Mesendoderm (in vitro differentiated cells): ENCODE data around the gene SDR42E1.

Experiments
- DNase-seq: peaks from one replicate; pipeline ENCODE4 v3.0.0; 2013
- H2AK5ac ChIP-seq: 2 replicates; pipeline ENCODE4 v1.6.1; 2013; ENCODE audit warnings: low read length, inconsistent platforms
- H2BK120ac ChIP-seq: 2 replicates; pipeline ENCODE4 v1.6.1; 2013; ENCODE audit warnings: low read depth, mild to moderate bottlenecking, low read length, moderate library complexity, mixed read lengths
- H2BK15ac ChIP-seq: replicated peaks from 2 replicates; pipeline ENCODE4 v1.6.1; 2013; ENCODE audit warnings: low read depth, mild to moderate bottlenecking, moderate library complexity
- H2BK5ac ChIP-seq: 2 replicates; pipeline ENCODE4 v1.6.1; 2013; ENCODE audit warnings: low read length, inconsistent platforms
- H3K18ac ChIP-seq: 2 replicates; pipeline ENCODE4 v1.6.1; 2013; ENCODE audit warnings: mild to moderate bottlenecking, low read length, mixed read lengths
- H3K23ac ChIP-seq: one replicate; pipeline ENCODE4 v1.6.1; 2013; ENCODE audit warnings: low read length
- H3K27ac ChIP-seq: 2 replicates; pipeline ENCODE4 v1.5.1; 2013; ENCODE audit warnings: low read depth, mild to moderate bottlenecking, inconsistent platforms, low read length, moderate library complexity
- H3K27me3 ChIP-seq: 2 replicates; pipeline ENCODE4 v1.6.1; 2013; ENCODE audit warnings: low read length, control low read depth, mild to moderate bottlenecking, inconsistent platforms; ENCODE audit not compliant: insufficient read depth, poor library complexity
- H3K36me3 ChIP-seq: 2 replicates; pipeline ENCODE4 v1.6.1; 2013; ENCODE audit warnings: low read length, inconsistent platforms; ENCODE audit not compliant: control insufficient read depth, insufficient read depth
- H3K4ac ChIP-seq: one replicate; pipeline ENCODE4 v1.6.1; 2013; ENCODE audit warnings: low read depth, mild to moderate bottlenecking, low read length, moderate library complexity
- H3K4me1 ChIP-seq: 2 replicates; pipeline ENCODE4 v1.6.1; 2013; ENCODE audit warnings: low read depth, low read length, inconsistent platforms; ENCODE audit not compliant: control insufficient read depth
- H3K4me2 ChIP-seq: 2 replicates; pipeline ENCODE4 v1.6.1; 2013; ENCODE audit warnings: low read length
- H3K4me3 ChIP-seq: 2 replicates; pipeline ENCODE4 v1.5.1; 2013; ENCODE audit warnings: mild to moderate bottlenecking, low read length
- H3K56ac ChIP-seq: one replicate; pipeline ENCODE4 v1.6.1; 2013; ENCODE audit warnings: low read length
- H3K79me1 ChIP-seq: 2 replicates; pipeline ENCODE4 v1.6.1; 2013; ENCODE audit warnings: low read length, inconsistent platforms
- H3K79me2 ChIP-seq: 2 replicates; pipeline ENCODE4 v1.6.1; 2013; ENCODE audit warnings: mild to moderate bottlenecking, low read length; ENCODE audit not compliant: control insufficient read depth, insufficient read depth
- H3K9ac ChIP-seq: 2 replicates; pipeline ENCODE4 v1.6.1; 2013; ENCODE audit warnings: low read length, inconsistent platforms
- H4K5ac ChIP-seq: one replicate; pipeline ENCODE4 v1.6.1; 2013; ENCODE audit warnings: low read length
- H4K8ac ChIP-seq: one replicate; pipeline ENCODE4 v1.6.1; 2013; ENCODE audit warnings: low read depth, mild to moderate bottlenecking, control low read depth, low read length, moderate library complexity
- WGBS: extraction: QIAGEN DNeasy Blood & Tissue Kit; methylation state at CpG from one replicate; pipeline ENCODE4 v1.1.7; 2013; ENCODE audit warnings: low lambda C conversion rate, missing lambda C conversion rate; ENCODE audit not compliant: insufficient coverage; ENCODE audit errors: extremely low coverage; 5-methylcytosine and 5-hydroxymethylcytosine counted together

SDR42E1 gene

DNA sequence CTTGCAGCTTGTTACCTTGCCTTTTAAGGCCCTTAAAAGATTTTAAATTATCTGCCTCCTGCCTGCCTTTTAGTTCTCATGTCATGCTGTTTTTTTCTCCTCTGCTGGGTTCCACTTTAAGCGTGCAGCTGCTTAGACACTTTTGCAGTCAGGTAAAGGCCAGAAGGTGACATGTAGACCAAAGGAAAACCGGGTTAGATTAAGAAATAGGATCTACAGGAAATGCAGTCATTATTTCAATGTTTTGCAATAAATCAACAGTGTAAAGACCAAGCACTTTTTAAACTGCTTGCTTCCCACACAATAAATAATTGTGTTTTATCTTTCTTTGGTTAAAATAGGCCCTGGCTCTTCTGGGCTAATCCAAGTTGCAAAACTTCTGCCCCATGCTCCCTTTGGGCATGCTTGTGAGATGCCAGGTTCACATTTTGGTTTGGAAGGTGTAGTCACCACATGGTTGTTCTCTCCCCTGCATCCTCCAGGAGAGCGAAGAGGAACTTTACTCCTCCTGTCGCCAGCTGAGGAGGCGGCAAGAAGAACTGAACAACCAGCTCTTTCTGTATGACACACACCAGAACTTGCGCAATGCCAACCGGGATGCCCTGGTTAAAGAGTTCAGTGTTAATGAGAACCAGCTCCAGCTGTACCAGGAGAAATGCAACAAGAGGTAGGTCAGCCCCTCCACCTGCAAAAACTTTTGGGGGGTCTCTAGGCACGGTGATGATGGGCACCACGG lies 54.9 kb downstream of the SDR42E1 start:
- Histone ChIP-seq H3K36me3 (no peaks in the 10 kb centered on the region), H2BK5ac (no peak overlapping the region), H3K56ac (no peak overlapping the region), H3K4me3 (no peak overlapping the region), H3K23ac (no peak overlapping the region), H3K27ac (no peak overlapping the region), H4K8ac (no peak overlapping the region), H3K4me1 (no peaks in the 10 kb centered on the region), H2BK120ac (no peak overlapping the region), H3K4me2 (no peak overlapping the region), H4K5ac (no peak overlapping the region), H2BK15ac (no peak overlapping the region), H2AK5ac (no peak overlapping the region), H3K27me3 (no peaks in the 10 kb centered on the region), H3K4ac (no peak overlapping the region), H3K9ac (no peak overlapping the region), H3K79me2 (no peaks in the 10 kb centered on the region), H3K18ac (no peak overlapping the region), H3K79me1 (no peaks in the 10 kb centered on the region)
- WGBS, result no CpG with 5 or more reads among the region's 9 CpGs
- no peak for DNase-seq

GRCh38 chr16:81951564-81951963 lies 59.7 kb downstream of the SDR42E1 start:
- Histone ChIP-seq H4K8ac (no peak overlapping the region), H3K4ac (no peak overlapping the region), H2BK120ac (no peak overlapping the region), H3K9ac (no peak overlapping the region), H3K27ac (no peak overlapping the region), H3K4me1 (no peaks in the 10 kb centered on the region), H3K79me1 (no peaks in the 10 kb centered on the region), H2AK5ac (no peak overlapping the region), H3K4me2 (no peak overlapping the region), H3K56ac (no peak overlapping the region), H3K18ac (no peak overlapping the region), H4K5ac (no peak overlapping the region), H3K27me3 (no peaks in the 10 kb centered on the region), H3K79me2 (no peaks in the 10 kb centered on the region), H3K23ac (no peak overlapping the region), H2BK5ac (no peak overlapping the region), H3K36me3 (no peaks in the 10 kb centered on the region), H2BK15ac (no peak overlapping the region), H3K4me3 (no peak overlapping the region)
- no CpG with 5 or more reads among the region's 2 CpGs for WGBS
- DNase-seq, result no peak

- no peak overlapping the region for H3K23ac ChIP-seq
- no peaks in the 10 kb centered on the region for H3K36me3 ChIP-seq
- no peak overlapping the region for H4K5ac ChIP-seq
- H4K8ac ChIP-seq, result no peak overlapping the region
- DNase-seq, result peak; percentile 35
- peaks cover 7% of the 10 kb centered on the region for H3K4me1 ChIP-seq
- no peak overlapping the region for H3K18ac ChIP-seq
- no peak overlapping the region for H2AK5ac ChIP-seq
- H3K4me2 ChIP-seq, result no peak overlapping the region
- H2BK120ac ChIP-seq, result no peak overlapping the region
- H2BK15ac ChIP-seq, result no peak overlapping the region
- H3K56ac ChIP-seq, result no peak overlapping the region
- no CpG with 5 or more reads among the region's 5 CpGs for WGBS
- no peaks in the 10 kb centered on the region for H3K79me2 ChIP-seq
- H3K4me3 ChIP-seq, result no peak overlapping the region
- H3K9ac ChIP-seq, result no peak overlapping the region
- H3K4ac ChIP-seq, result no peak overlapping the region
- no peak overlapping the region for H3K27ac ChIP-seq
- no peaks in the 10 kb centered on the region for H3K79me1 ChIP-seq
- no peaks in the 10 kb centered on the region for H3K27me3 ChIP-seq
- H2BK5ac ChIP-seq, result no peak overlapping the region
Measured at GRCh38 chr16:81946206-81946605, 65.1 kb downstream of the SDR42E1 start.

GRCh38 chr16:81945665-81946064 lies 65.6 kb downstream of the SDR42E1 start:
- WGBS, result no CpG with 5 or more reads among the region's 1 CpG
- H2BK120ac ChIP-seq, result no peak overlapping the region
- no peak overlapping the region for H4K5ac ChIP-seq
- no peaks in the 10 kb centered on the region for H3K27me3 ChIP-seq
- no peak overlapping the region for H3K9ac ChIP-seq
- no peak for DNase-seq
- no peak overlapping the region for H2BK5ac ChIP-seq
- H3K79me1 ChIP-seq, result no peaks in the 10 kb centered on the region
- no peak overlapping the region for H4K8ac ChIP-seq
- H3K4ac ChIP-seq, result no peak overlapping the region
- no peak overlapping the region for H2BK15ac ChIP-seq
- no peak overlapping the region for H3K56ac ChIP-seq
- no peak overlapping the region for H2AK5ac ChIP-seq
- no peak overlapping the region for H3K4me3 ChIP-seq
- no peaks in the 10 kb centered on the region for H3K36me3 ChIP-seq
- no peak overlapping the region for H3K4me2 ChIP-seq
- no peak overlapping the region for H3K18ac ChIP-seq
- H3K4me1 ChIP-seq, result peaks cover 7% of the 10 kb centered on the region
- no peak overlapping the region for H3K27ac ChIP-seq
- no peaks in the 10 kb centered on the region for H3K79me2 ChIP-seq
- H3K23ac ChIP-seq, result no peak overlapping the region

DNA sequence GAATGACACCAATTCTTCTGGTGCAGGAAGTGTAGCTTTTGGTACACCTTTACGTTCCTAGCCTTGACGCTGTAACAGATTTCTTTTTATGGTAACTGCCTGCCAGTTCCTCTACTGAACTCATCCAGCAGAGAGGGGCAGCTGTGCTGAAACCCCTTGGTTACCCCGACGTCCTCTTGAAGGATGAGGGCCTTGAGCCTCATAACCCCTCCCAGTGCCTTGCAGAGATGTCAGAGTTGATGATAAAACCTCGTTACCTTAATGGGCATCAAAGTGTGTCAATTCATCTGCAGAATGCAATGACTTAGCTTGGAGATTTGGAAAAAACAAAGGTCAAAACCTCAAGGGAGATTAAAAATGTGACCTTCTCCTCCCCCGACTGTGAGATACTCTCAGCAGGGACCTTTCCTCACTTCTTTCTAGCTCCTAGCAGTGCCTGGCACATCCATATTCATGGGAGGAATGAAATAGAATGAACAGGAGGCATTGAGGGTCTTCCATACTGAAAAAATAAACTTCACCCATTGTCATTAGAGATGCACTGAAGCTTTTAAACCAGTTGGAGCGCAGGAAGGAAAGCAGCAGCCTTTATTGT lies 69.2 kb downstream of the SDR42E1 start:
- H3K27ac ChIP-seq, result no peak overlapping the region
- H3K4me2 ChIP-seq, result no peak overlapping the region
- no peak overlapping the region for H2AK5ac ChIP-seq
- WGBS, result no CpG with 5 or more reads among the region's 7 CpGs
- no peak overlapping the region for H3K18ac ChIP-seq
- no peak overlapping the region for H2BK120ac ChIP-seq
- no peak overlapping the region for H3K4ac ChIP-seq
- H3K27me3 ChIP-seq, result no peaks in the 10 kb centered on the region
- H3K36me3 ChIP-seq, result no peaks in the 10 kb centered on the region
- no peak overlapping the region for H3K4me3 ChIP-seq
- no peak overlapping the region for H2BK15ac ChIP-seq
- H4K8ac ChIP-seq, result no peak overlapping the region
- H2BK5ac ChIP-seq, result no peak overlapping the region
- no peak overlapping the region for H3K23ac ChIP-seq
- peaks cover 21% of the 10 kb centered on the region for H3K4me1 ChIP-seq
- H3K79me1 ChIP-seq, result no peaks in the 10 kb centered on the region
- peak overlapping the region; percentile 25 for H3K56ac ChIP-seq
- no peak overlapping the region for H4K5ac ChIP-seq
- no peaks in the 10 kb centered on the region for H3K79me2 ChIP-seq
- DNase-seq, result no peak
- no peak overlapping the region for H3K9ac ChIP-seq
